H9 (cell line): ENCODE data around the gene FLG. TPM values are rescaled to one million over a fixed set of nuclear protein-coding genes. Genes with fewer than 3 reads are reported as not detected.
"Not testable (repeated sequence)": the region's sequence is repeated elsewhere in the genome, so short reads cannot be mapped to it uniquely, and the experiment has no call there.

Experiments used
- DNase-seq: peaks from one replicate; pipeline ENCODE4 v3.0.0-alpha.2; 2017
- H2AFZ ChIP-seq: one replicate; pipeline ENCODE4 v1.6.1; 2013; ENCODE audit warnings: mild to moderate bottlenecking, low read length, control low read depth, moderate library complexity
- H2AK5ac ChIP-seq: 2 replicates; pipeline ENCODE4 v1.6.1; 2013; ENCODE audit warnings: low read length, control low read depth, mixed read lengths; ENCODE audit not compliant: insufficient read length
- H2BK120ac ChIP-seq: one replicate; pipeline ENCODE4 v1.6.1; 2013; ENCODE audit warnings: low read depth, mild to moderate bottlenecking, low read length, control low read depth, inconsistent platforms; ENCODE audit not compliant: poor library complexity, severe bottlenecking
- H2BK12ac ChIP-seq: 2 replicates; pipeline ENCODE4 v1.6.1; 2013; ENCODE audit warnings: low read length, control low read depth, mixed read lengths, low read depth; ENCODE audit not compliant: insufficient read length
- H2BK15ac ChIP-seq: 2 replicates; pipeline ENCODE4 v1.6.1; 2013; ENCODE audit warnings: low read depth, low read length, control low read depth
- H2BK20ac ChIP-seq: one replicate; pipeline ENCODE4 v1.6.1; 2013; ENCODE audit warnings: low read depth, mild to moderate bottlenecking, low read length, control low read depth, inconsistent platforms; ENCODE audit not compliant: poor library complexity, severe bottlenecking
- H2BK5ac ChIP-seq: 2 replicates; pipeline ENCODE4 v1.6.1; 2013; ENCODE audit warnings: low read length, control low read depth, mixed read lengths; ENCODE audit not compliant: insufficient read length
- H3K14ac ChIP-seq: 2 replicates; pipeline ENCODE4 v1.6.1; 2013; ENCODE audit warnings: low read length, control low read depth; ENCODE audit not compliant: insufficient read depth
- H3K18ac ChIP-seq: 2 replicates; pipeline ENCODE4 v1.6.1; 2013; ENCODE audit warnings: low read depth, mild to moderate bottlenecking, mixed read lengths, low read length, control low read depth; ENCODE audit not compliant: insufficient read length
- H3K23ac ChIP-seq: 2 replicates; pipeline ENCODE4 v1.6.1; 2013; ENCODE audit warnings: low read length, control low read depth, mixed read lengths, low read depth; ENCODE audit not compliant: insufficient read length
- H3K23me2 ChIP-seq: 2 replicates; pipeline ENCODE4 v1.6.1; 2013; ENCODE audit warnings: low read depth, mild to moderate bottlenecking, mixed read lengths, low read length, control low read depth; ENCODE audit not compliant: insufficient read length, poor library complexity, severe bottlenecking
- H3K27ac ChIP-seq: 2 replicates; pipeline ENCODE4 v1.5.1; 2013; ENCODE audit warnings: low read length, control low read depth, mixed read lengths, low read depth; ENCODE audit not compliant: insufficient read length
- H3K27me3 ChIP-seq: 2 replicates; pipeline ENCODE4 v1.6.1; 2013; ENCODE audit warnings: low read length, control low read depth, inconsistent platforms; ENCODE audit not compliant: insufficient read depth
- H3K4ac ChIP-seq: 2 replicates; pipeline ENCODE4 v1.6.1; 2013; ENCODE audit warnings: low read depth, mild to moderate bottlenecking, control low read depth, inconsistent platforms, low read length, moderate library complexity
- H3K4me1 ChIP-seq: 2 replicates; pipeline ENCODE4 v1.6.1; 2013; ENCODE audit warnings: low read length, control low read depth, inconsistent platforms; ENCODE audit not compliant: insufficient read depth
- H3K4me2 ChIP-seq: 2 replicates; pipeline ENCODE4 v1.6.1; 2013; ENCODE audit warnings: low read length, control low read depth, mixed read lengths; ENCODE audit not compliant: insufficient read length, insufficient read depth
- H3K56ac ChIP-seq: 2 replicates; pipeline ENCODE4 v1.6.1; 2013; ENCODE audit warnings: low read depth, mild to moderate bottlenecking, mixed read lengths, low read length, control low read depth; ENCODE audit not compliant: insufficient read length
- H3K79me1 ChIP-seq: 2 replicates; pipeline ENCODE4 v1.6.1; 2013; ENCODE audit warnings: low read depth, mild to moderate bottlenecking, moderate library complexity, low read length, control low read depth, inconsistent platforms; ENCODE audit not compliant: insufficient read depth, poor library complexity, severe bottlenecking
- H3K79me2 ChIP-seq: 2 replicates; pipeline ENCODE4 v1.6.1; 2013; ENCODE audit warnings: low read length, control low read depth, inconsistent platforms; ENCODE audit not compliant: insufficient read depth
- H3K9ac ChIP-seq: 2 replicates; pipeline ENCODE4 v1.6.1; 2013; ENCODE audit warnings: low read length, control low read depth, mixed read lengths; ENCODE audit not compliant: insufficient read length; ENCODE audit errors: extremely low read depth
- H3K9me3 ChIP-seq: one replicate; pipeline ENCODE4 v1.6.1; 2013; ENCODE audit warnings: low read depth, low read length, inconsistent platforms; ENCODE audit not compliant: control insufficient read depth
- H3T11ph ChIP-seq: one replicate; pipeline ENCODE4 v1.6.1; 2013; ENCODE audit warnings: mild to moderate bottlenecking, low read length, control low read depth, inconsistent platforms
- H4K20me1 ChIP-seq: one replicate; pipeline ENCODE4 v1.6.1; 2013; ENCODE audit not compliant: control insufficient read depth, insufficient read length, insufficient read depth
- H4K5ac ChIP-seq: 2 replicates; pipeline ENCODE4 v1.6.1; 2013; ENCODE audit warnings: low read depth, mild to moderate bottlenecking, mixed read lengths, low read length, control low read depth; ENCODE audit not compliant: insufficient read length
- H4K8ac ChIP-seq: replicated peaks from 2 replicates; pipeline ENCODE4 v1.6.1; 2013; ENCODE audit warnings: low read length, control low read depth, mixed read lengths, low read depth; ENCODE audit not compliant: insufficient read length
- H4K91ac ChIP-seq: 2 replicates; pipeline ENCODE4 v1.6.1; 2013; ENCODE audit warnings: low read depth, mild to moderate bottlenecking, moderate library complexity, mixed read lengths, low read length, control low read depth; ENCODE audit not compliant: insufficient read length
- H3K27ac Mint-ChIP-seq, 3 experiments: 2 replicates in 2 of 3; 3 replicates in 1 of 3; pipeline ENCODE4 v1.8.0; 2020 to 2021; ENCODE audit warnings: mixed read lengths in 3 of 3, mild to moderate bottlenecking in 1 of 3, moderate library complexity in 1 of 3
- H3K27me3 Mint-ChIP-seq: 2 replicates; pipeline ENCODE4 v1.8.0; 2021; ENCODE audit warnings: low read depth, mild to moderate bottlenecking, moderate library complexity, mixed read lengths
- H3K36me3 Mint-ChIP-seq, 3 experiments: 2 replicates in 2 of 3; 3 replicates in 1 of 3; pipeline ENCODE4 v1.8.0; 2020 to 2021; ENCODE audit warnings: low read depth in 3 of 3, mixed read lengths in 3 of 3; ENCODE audit not compliant: insufficient read depth in 1 of 3
- H3K4me1 Mint-ChIP-seq, 2 experiments: 2 replicates each; pipeline ENCODE4 v1.8.0; 2020; ENCODE audit warnings: mixed read lengths in 2 of 2
- H3K4me3 Mint-ChIP-seq, 2 experiments: 2 replicates in 1 of 2; 3 replicates in 1 of 2; pipeline ENCODE4 v1.8.0; 2020 to 2021; ENCODE audit warnings: mild to moderate bottlenecking in 2 of 2, mixed read lengths in 2 of 2, moderate library complexity in 1 of 2
- H3K9me3 Mint-ChIP-seq, 2 experiments: 2 replicates in 1 of 2; 3 replicates in 1 of 2; pipeline ENCODE4 v1.8.0; 2020; ENCODE audit warnings: mild to moderate bottlenecking in 2 of 2, mixed read lengths in 2 of 2, moderate library complexity in 1 of 2
- WGBS: extraction: QIAGEN DNeasy Blood & Tissue Kit; methylation state at CpG from one replicate; pipeline ENCODE4 v1.1.7; 2013; ENCODE audit warnings: missing lambda C conversion rate, low lambda C conversion rate, mixed read lengths; ENCODE audit not compliant: insufficient read length; ENCODE audit errors: extremely low coverage; 5-methylcytosine and 5-hydroxymethylcytosine counted together
- total RNA-seq: library from RNA; stranded (reverse); gene quantifications from 2 replicates; pipeline ENCODE4 v1.2.1, GENCODE V29; 2021

FLG gene
- total RNA-seq, 1 experiment from 2014 or later = not detected

DNA sequence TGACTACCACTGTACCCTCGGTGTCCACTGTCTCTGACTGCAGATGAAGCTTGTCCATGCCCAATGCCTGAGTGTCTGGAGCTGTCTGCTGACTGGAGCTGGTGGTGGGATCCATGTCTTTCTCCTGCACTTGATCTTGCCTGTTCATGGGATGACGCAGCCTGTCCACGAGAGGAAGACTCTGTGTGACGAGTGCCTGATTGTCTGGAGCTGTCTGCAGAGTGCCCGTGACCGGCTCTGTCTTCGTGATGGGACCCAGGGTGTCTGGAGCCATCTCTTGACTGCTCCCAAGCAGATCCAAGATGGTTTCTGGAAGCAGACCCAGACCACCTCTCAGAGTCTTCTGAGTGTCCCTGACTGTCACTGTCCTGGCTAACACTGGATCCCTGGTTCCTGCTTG is 16.3 kb downstream of the FLG start:
- WGBS = no CpG with 5 or more reads among the region's 7 CpGs
- H3K4me1 ChIP-seq, H2BK5ac ChIP-seq, H4K8ac ChIP-seq, H3K4me3 Mint-ChIP-seq, H3K18ac ChIP-seq, H2AK5ac ChIP-seq, H4K20me1 ChIP-seq, H3K79me2 ChIP-seq, H2BK20ac ChIP-seq, H3K23me2 ChIP-seq, H3K9ac ChIP-seq, H3K14ac ChIP-seq, H2BK120ac ChIP-seq, H3T11ph ChIP-seq, DNase-seq, H2BK12ac ChIP-seq, H4K5ac ChIP-seq, H3K56ac ChIP-seq, H3K79me1 ChIP-seq, H2BK15ac ChIP-seq, H3K4me1 Mint-ChIP-seq, H3K27ac Mint-ChIP-seq, H3K23ac ChIP-seq, H3K4me2 ChIP-seq, H3K27ac ChIP-seq, H3K27me3 ChIP-seq, H4K91ac ChIP-seq, H3K4ac ChIP-seq, H2AFZ ChIP-seq, H3K27me3 Mint-ChIP-seq: not testable (repeated sequence)
- peaks cover 44 to 65% (median 57%) of the 10 kb centered on the region in 3 experiments for H3K36me3 Mint-ChIP-seq
- H3K9me3 Mint-ChIP-seq = peaks cover 91 to 92% of the 10 kb centered on the region in 2 experiments
- H3K9me3 ChIP-seq = peaks cover 79% of the 10 kb centered on the region

DNA sequence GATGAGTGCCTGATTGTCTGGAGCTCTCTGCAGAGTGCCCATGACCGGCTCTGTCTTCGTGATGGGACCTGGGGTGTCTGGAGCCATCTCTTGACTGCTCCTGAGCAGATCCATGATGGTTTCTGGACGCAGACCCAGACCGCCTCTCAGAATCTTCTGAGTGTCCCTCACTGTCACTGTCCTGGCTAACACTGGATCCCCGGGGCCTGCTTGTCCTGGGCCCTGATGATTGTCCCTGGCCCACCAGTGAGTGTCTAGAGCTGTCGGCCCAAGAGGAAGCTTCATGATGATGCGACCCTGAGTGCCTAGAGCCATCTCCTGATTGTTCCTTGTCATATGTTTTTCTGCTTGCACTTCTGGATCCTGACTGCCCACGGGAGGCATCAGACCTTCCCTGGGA is 17.1 kb downstream of the FLG start:
- H3K9me3 Mint-ChIP-seq = peaks cover 91% of the 10 kb centered on the region in 2 experiments

More for the DNA sequence above, 17.1 kb downstream of the FLG start:
- H3K9ac ChIP-seq, H3K27me3 ChIP-seq, H4K91ac ChIP-seq, H3K14ac ChIP-seq, H2BK20ac ChIP-seq, H3K27me3 Mint-ChIP-seq, H3K4ac ChIP-seq, H2BK120ac ChIP-seq, H3K27ac Mint-ChIP-seq, H2BK12ac ChIP-seq, H3K4me1 Mint-ChIP-seq, H3K4me3 Mint-ChIP-seq, H2BK5ac ChIP-seq, H3K23me2 ChIP-seq, H4K20me1 ChIP-seq, H2AFZ ChIP-seq, H2AK5ac ChIP-seq, H4K5ac ChIP-seq, H4K8ac ChIP-seq, H2BK15ac ChIP-seq, H3K27ac ChIP-seq, H3K23ac ChIP-seq, H3K18ac ChIP-seq, H3K4me2 ChIP-seq, H3K56ac ChIP-seq, H3T11ph ChIP-seq, H3K4me1 ChIP-seq, H3K79me1 ChIP-seq, H3K79me2 ChIP-seq, DNase-seq: not testable (repeated sequence)
- WGBS = no CpG with 5 or more reads among the region's 8 CpGs
- peaks cover 79% of the 10 kb centered on the region for H3K9me3 ChIP-seq
- peaks cover 44 to 63% (median 54%) of the 10 kb centered on the region in 3 experiments for H3K36me3 Mint-ChIP-seq
